ENCODE measurements around the gene RPTOR.
A peak's percentile ranks its signal among the peaks of the same experiment; 100 is the strongest.

RPTOR gene, protein sequence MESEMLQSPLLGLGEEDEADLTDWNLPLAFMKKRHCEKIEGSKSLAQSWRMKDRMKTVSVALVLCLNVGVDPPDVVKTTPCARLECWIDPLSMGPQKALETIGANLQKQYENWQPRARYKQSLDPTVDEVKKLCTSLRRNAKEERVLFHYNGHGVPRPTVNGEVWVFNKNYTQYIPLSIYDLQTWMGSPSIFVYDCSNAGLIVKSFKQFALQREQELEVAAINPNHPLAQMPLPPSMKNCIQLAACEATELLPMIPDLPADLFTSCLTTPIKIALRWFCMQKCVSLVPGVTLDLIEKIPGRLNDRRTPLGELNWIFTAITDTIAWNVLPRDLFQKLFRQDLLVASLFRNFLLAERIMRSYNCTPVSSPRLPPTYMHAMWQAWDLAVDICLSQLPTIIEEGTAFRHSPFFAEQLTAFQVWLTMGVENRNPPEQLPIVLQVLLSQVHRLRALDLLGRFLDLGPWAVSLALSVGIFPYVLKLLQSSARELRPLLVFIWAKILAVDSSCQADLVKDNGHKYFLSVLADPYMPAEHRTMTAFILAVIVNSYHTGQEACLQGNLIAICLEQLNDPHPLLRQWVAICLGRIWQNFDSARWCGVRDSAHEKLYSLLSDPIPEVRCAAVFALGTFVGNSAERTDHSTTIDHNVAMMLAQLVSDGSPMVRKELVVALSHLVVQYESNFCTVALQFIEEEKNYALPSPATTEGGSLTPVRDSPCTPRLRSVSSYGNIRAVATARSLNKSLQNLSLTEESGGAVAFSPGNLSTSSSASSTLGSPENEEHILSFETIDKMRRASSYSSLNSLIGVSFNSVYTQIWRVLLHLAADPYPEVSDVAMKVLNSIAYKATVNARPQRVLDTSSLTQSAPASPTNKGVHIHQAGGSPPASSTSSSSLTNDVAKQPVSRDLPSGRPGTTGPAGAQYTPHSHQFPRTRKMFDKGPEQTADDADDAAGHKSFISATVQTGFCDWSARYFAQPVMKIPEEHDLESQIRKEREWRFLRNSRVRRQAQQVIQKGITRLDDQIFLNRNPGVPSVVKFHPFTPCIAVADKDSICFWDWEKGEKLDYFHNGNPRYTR (N-terminal part only)

GRCh38 chr17:80544655-80545498 lies at the start of gene RPTOR:
Gene RPTOR, plus strand, starts transcription at chr17:80544838. Its CDS starts 792 bp downstream, at chr17:80545630.
- peak; percentile 94 for DNase-seq (ENCODE audit: low spot score)
- TF ChIP-seq CTCF (IDR thresholded peaks at IDR 0.05; ENCODE audit: extremely low read depth, missing control alignments) = no peak

DNA sequence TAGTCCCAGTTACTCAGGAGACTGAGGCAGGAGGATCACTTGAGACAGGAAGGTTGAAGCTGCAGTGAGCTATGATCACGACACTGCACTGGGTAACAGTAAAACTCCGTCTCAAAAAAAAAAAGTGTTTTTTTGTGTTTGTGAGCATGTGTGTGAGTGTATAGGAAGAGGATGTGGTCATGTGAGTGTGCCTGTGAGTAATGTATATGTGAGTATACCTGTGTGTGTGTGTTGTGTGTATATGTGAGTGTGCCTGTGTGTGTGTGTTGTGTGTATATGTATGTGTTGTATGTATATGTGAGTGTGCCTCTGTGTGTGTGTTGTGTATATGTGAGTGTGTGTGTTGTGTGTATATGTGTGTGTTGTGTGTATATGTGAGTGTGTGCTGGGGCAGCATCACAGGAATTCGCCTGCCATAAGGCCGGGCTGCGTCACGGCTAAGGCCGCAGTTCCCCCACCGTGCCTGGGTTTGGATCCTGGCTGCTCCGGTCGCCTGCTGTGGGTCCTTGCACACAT lies 46.9 kb upstream of the RPTOR start:
- TF ChIP-seq CTCF (IDR thresholded peaks at IDR 0.05; ENCODE audit: extremely low read depth, missing control alignments) = no peak

DNA sequence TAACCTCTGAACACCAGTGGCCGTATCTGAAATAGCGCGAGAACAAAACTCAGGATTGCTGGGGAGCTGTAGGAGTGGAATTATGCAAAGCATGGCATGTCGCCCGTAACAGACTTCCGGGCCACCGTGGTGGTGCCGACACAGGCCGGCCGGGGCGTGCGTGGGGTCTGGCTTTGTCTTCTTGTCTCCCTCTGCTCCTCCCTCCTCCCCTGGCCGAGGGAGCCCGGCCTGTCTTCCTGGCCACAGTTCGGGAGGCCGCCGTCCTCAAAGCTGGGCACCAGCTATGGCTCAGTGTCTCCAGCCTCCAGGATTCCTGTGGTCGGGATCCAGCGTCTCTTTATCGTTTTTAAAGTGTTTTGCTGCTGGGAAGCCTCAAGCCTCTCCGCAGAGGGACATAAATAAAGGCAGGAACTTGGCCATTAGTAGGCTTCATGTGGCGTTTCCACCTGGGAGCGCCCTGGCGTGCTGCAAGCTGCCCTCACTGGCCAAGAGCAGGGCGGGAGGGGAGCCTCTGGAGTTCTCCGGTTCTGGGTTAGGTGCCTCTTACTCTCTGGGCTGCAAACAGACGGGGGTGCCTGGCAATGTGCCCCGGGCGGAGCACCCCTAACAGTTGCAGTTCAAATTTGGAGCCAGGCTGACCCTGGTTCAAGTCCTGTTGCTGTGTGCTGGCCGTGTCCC lies 46.3 kb upstream of the RPTOR start:
- no peak for DNase-seq (ENCODE audit: low spot score)
- TF ChIP-seq CTCF (IDR thresholded peaks at IDR 0.05; ENCODE audit: extremely low read depth, missing control alignments) = no peak

More for the DNA sequence above, 46.9 kb upstream of the RPTOR start:
- no peak for DNase-seq (ENCODE audit: low spot score)

DNA sequence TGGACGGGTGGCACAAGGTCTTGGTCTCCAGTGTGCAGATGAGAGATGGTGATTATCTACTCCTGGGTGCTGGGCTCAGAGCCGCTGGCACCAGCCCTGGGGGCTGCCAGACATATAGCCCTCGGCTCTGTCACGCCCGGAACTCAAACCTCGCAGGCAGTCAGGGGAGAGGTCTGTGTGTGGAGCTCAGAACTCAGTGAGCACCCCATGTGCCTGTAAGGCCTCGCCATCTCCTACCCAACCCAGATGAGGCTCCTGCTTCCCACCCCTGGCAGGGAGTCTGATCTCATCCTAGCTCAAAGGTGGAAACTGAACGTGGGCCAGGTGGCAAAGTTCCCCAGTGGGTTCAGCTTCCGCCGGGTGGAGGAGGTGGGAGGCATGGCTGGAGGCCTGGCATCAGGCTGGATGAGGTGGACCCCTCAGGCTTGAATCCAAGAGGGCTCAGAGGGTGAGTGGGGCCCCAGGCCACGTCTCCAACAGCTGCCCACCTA lies 45.7 kb upstream of the RPTOR start:
- TF ChIP-seq CTCF (IDR thresholded peaks at IDR 0.05; ENCODE audit: extremely low read depth, missing control alignments) = no peak
- DNase-seq (ENCODE audit: low spot score) = no peak

DNA sequence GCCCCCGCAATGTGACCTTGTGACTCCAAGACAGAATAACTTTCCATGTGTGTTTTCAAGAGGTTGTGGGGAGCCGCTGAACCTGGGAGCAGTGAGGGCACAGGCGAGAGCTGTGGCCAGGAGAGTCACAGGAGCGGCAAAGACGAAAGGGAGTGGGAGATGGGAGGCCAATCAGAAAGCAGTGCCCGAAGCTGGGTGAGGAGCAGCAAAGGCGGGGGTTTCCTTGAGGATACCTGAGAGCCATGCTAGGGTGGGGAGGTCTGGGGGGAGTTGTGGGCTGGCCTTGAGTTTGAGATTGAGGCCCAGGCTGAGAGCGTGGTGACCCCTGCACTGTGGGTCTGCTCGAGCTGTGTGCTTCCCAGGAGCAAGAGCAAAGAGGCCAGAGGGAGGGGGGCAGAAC lies 45.1 kb upstream of the RPTOR start:
- TF ChIP-seq CTCF (IDR thresholded peaks at IDR 0.05; ENCODE audit: extremely low read depth, missing control alignments) = no peak
- no peak for DNase-seq (ENCODE audit: low spot score)

All from GM20000 (cell line).